HG02610 (cell line): ENCODE measurements around the gene TMEM37.
A peak's percentile ranks its signal among the peaks of the same experiment; 100 is the strongest.

Experiments used
- ATAC-seq: cut with Tn5 transposase; IDR thresholded peaks from one replicate; pipeline ENCODE4 v1.9.1; 2021; ENCODE audit warnings: mild to moderate bottlenecking, moderate library complexity; ENCODE audit not compliant: unreplicated experiment

Gene TMEM37

DNA sequence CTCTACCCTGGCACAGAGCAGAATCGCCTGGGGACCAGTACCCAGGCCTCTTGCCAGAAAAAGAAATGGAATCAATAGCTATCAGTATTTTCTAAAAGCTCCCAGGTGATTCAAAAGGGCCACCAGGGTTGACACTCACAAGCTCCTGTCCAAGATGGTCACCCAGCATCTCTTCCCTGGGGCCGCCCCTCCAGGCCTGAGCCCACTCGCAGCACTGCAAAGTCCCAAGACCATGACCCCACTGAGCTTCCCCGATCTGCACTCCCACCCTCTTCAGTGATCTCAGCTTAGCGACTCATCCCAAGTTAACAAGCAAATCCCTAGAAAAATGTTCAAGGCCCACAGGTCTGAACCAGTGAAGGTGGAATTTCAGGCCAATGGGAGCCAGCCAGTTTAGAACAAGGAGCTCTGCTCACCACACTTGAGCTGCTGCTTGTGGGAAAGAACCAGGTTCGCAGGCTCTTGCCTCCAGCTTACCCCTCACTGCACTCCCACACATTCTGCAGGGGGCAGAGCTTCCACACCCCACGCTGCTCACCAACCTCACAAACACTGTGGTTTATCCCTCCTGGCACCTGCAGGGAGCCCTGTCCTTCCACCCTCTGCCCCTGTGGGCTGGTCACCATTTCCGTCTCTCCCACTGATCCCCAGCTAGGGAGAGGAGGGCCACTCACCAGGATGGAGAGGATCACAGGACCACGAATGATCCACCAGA is 19.8 kb downstream of the TMEM37 start:
- ATAC-seq: no peak

DNA sequence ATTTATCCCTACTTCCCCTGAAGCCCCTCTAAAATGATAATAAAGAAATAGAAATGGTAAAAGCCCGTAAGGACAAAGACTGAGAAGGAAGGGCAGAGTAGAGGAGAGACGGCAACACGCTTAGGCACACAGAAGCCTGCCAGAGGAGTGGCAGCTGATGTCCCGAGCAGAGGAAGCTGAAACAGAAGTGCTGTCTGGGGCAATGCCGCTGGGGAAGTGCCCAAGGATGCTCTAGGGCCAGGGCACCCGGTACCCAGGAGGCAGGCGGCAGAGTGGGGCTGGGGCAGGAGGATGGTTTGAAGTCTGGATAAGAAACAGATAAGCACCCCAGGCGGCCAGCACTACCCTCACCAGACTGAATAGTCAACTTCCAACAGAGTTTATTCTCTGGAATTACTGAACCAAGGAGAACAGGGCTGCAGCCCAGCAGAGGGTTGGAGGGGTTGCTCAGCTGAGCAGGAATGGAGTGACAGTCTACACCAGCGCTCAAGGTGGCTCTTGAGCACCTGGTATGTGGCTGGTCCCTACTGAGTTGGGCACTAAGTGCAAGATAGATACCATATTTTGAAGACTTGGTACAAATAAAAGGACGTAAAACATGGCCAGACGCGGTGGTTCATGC is 22.4 kb downstream of the TMEM37 start:
- ATAC-seq: no peak

- no peak for ATAC-seq
Measured at GRCh38 chr2:119455066-119455718, 23.5 kb downstream of the TMEM37 start.

DNA sequence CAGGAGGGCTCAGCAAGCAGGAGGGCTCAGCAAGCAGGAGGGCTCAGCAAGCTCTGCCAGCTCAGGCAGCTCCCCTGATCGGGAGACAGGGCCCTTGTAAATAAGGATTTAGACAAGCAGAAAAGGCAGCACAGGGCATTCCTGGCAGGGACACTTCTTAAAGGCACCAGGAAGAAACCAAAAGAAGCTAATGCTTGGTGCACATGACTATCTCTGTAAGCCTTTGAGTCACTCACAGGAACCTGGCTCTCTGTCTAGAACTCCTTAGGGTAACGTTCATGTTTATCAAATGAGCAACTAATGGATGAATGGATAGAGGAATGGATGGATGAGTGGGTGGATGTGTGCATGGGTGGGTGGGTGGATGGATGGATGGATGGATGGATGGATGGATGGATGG is 28.4 kb downstream of the TMEM37 start:
- no peak for ATAC-seq

DNA sequence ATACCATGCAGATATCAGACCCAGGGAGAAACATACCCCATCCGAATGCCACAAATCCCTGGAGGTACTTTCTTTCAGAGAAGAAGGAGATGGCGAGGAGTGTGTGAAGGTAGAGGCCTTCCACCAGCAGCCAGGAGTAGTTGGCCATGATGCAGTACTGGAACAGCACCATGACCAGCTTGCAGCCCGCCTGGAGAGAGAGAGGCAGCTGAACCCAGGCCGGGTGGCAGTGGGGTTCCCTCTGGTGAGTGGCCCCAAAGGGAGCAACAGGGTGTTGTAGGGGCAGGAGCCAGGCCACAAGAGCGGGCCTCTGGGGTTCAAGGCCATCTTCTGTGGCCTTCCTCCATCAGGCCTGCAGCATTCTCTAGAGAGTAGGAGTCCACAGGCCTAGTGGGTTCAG is 30.2 kb downstream of the TMEM37 start:
- ATAC-seq: no peak

DNA sequence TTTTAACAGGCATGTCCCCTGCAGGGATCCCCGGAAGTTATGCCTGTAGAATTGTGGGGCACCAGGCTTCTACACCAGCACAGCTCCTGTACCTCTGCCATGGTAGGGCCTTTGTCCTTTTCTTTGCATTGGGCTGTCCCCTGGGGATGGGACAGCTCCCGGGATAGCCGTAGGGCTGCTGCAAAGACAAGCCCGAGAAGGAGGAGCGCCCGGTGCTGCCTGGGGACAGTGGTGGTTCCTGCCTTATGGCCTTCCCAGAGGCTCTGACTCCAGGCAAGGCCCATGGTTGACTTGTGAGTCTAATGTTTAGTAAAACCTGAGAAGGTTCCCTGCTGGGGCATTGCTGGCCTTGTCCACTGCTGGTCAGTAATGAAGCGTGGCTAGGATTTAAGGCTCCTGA is 30.9 kb downstream of the TMEM37 start:
- no peak for ATAC-seq

GRCh38 chr2:119463136-119463535 is 31.5 kb downstream of the TMEM37 start:
- peak; percentile 58 for ATAC-seq

DNA sequence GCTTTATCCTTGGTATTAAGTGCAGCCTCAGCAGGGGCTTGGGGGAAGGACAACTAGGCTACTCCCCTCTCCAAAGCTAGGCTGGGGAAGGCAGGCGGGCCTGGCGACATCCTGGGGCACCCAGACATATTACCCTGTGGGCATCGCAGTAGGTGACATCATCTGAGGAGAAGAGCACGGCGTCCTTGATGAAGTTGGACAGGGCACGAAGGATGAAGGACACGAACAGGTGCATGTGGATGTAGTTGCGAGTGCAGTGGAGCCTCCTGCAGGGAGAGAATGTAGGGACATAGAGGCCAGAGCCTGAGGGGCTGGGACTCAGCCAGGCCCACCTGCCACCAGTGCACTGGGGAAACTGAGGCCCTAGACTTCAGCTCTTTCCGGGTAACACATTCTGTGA is 32.3 kb downstream of the TMEM37 start:
- no peak for ATAC-seq

GRCh38 chr2:119464981-119465380 is 33.3 kb downstream of the TMEM37 start:
- ATAC-seq: no peak

DNA sequence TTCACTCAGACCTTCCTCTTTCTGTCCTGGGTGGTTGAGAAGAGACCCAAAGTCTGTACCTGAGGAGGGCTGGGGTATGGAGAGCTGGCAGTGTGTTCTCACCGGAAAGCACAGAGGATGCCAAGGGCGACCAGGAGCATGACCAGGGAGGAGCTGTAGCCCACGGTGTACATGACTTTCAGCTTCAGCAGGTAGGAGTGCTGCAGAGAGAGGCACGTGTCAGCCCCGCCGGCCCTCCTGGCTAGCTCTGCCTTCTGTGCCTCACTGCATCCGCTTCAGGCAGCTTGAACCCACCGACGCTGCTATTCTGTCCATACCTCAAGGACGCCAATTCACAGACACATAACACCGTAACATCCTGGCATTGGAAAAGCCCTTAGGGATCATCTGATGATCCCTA is 34.0 kb downstream of the TMEM37 start:
- no peak for ATAC-seq

- no peak for ATAC-seq
Measured at GRCh38 chr2:119466373-119466772, 34.7 kb downstream of the TMEM37 start.

DNA sequence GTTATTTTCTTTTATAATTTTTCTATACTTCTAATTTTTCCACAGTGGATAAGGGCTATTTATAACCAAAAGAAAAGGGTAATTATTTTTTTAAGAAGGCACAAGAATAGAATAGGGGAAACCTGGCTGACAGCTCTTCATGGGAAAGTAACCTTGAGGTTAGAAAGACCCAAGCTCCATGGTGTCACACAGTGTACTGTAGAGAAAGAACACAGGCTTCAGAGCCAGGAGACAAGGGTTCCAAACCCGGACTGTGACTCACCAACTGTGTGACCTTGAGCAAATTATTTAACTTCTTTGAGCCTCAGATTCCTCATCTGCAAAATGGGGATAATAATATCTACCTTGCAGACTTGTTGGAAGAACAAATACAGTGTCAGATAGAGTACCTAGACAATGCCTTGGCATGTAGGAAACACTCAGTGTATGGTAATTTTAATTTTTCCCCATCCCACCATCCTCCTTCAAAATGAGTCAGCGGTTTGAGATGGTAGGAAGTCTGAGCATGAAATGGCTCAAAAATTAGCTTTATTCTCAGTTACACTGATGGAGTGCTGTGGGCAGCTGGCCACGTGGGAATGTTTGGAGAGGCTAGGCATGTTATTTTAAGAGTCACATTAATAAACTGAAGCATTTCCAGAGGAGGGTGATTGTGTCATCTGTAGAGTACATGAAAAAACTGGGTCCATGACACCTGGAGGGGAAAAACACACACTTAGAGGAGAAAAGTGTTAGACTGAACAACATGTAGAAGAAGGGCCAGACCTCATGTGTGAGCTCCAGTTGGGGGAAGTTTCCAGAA is 36.7 kb downstream of the TMEM37 start:
- peak; percentile 75 for ATAC-seq

DNA sequence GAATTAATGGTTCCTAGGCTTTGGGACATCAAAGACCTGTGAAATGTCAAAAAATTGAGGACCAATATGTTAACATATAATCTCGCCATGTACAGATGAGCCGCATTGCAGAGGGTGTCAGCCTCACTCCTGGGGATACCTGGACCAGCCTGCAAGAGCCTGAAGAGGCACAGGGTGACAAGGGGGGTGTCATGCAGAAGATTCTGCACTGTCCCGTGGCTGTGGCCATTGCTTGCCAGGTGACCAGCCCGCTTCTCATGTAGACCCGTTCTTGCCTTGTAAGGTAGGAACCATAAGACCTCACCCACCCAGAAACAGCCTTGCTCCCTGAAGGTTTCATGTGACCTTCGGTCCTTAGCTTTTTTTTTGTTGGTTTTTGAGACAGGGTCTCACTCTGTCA is 37.5 kb downstream of the TMEM37 start:
- ATAC-seq: no peak

- no peak for ATAC-seq
Measured at GRCh38 chr2:119469661-119470297, 38.1 kb downstream of the TMEM37 start.

- no peak for ATAC-seq
Measured at GRCh38 chr2:119472749-119473148, 41.1 kb downstream of the TMEM37 start.

DNA sequence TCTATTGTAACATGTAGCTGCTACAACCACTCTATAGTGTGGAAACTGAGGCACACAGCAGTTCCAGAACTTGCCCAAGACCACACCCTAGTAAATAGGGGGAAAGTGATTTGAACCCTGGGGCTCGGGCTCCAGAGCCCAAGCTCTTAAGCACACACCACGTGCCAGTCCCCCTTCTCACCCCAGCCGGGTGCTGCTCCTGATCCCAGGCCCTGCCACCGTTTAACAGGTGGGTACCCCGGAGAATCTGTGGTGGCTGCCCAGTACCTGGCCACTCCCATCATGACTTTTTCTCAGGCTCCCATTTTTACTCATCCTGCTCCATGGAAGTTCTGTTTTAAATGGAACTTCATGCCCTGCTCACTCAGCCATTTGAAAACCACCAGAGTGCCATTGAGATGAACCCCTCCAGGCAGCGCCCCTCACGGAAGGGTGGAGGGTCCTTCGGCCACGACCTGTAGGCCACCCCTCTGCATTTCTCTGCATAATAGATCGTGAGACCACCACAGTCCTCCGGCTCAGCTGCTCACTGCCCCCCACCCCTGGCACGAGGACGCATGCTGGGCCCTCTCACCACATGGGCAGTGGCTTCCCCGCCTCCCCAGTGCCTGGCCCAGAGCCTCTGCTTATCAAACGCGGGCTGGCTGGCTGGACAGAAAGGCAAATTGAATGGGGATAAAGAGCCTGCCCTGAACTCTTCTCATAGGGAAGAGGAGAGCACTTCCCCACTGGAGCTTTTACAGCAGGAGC is 42.1 kb downstream of the TMEM37 start:
- ATAC-seq: no peak

GRCh38 chr2:119474371-119475224 is 42.9 kb downstream of the TMEM37 start:
- no peak for ATAC-seq

DNA sequence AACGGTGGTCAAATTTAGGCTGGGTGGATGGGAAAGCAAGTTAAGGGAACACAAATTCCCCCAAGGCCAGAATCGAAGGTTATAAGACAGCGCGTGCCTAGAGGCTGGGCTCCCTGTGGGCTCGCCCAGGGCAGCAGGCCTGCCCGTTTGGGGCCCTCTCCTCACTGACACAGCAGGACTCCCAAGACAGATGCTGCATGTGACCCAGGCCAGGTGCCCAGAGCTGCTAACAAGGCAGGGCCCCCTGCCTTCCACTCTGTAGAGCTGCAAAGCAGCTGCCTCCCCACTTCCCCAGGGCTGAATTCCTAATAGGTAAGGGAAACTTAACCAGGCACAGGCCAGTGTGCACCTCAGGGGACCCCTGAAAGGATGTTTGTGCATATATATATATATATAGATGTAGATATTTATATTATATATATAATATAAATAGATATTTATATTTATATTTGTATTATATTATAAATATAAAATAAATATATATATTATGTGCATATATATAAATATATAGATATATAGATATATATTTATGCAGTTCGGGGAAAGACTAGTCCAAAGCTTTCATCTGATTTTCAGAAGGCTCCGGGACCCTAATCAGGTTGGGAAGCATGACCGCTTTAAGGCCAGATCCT is 43.7 kb downstream of the TMEM37 start:
- no peak for ATAC-seq

DNA sequence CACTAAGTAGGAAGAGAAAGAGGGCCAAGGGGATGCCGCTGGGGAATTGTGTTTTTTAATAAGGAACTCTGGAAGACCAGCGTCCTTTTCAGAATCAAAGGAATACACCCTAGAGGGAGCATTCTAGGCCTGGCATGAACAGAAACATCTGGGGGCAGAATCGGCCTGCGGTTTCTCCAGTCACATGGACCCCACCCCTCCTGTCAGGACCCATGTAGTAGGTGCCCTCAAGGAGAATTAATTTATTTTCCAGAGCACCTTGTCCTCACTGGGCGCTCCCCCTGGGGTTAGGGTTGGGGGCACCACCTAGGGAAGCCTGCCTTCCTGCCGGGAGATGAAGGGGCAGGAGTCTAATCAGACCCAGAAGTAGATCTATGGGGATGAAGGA is 44.2 kb downstream of the TMEM37 start:
- ATAC-seq: no peak
